ENCODE data around the gene KLHL21.
A peak's percentile ranks its signal among the peaks of the same experiment; 100 is the strongest.
"Not testable (repeated sequence)": the region's sequence is repeated elsewhere in the genome, so short reads cannot be mapped to it uniquely, and the experiment has no call there.

The KLHL21 gene

DNA sequence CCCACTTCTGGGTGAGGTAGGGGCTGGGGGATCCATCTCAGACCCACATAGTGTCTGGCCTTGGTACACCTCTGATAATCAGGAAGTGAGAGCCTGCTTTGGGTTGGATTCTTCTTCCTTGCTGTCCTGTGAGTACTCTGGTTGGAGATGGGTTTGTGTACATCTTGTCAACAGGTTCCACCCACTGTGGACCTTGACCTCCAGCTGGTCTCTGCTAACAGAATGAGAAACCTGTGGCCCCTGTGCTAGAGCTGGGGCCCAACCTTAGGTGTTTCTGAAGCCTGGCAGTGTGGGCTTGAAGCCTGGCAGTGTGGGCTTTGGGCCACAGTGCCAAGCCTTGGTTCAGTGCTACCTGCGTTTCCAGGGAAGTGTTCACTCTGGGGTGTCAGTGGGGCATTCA lies 20.3 kb downstream of the KLHL21 start:
- no peak for DNase-seq (ENCODE audit: low spot score)

DNA sequence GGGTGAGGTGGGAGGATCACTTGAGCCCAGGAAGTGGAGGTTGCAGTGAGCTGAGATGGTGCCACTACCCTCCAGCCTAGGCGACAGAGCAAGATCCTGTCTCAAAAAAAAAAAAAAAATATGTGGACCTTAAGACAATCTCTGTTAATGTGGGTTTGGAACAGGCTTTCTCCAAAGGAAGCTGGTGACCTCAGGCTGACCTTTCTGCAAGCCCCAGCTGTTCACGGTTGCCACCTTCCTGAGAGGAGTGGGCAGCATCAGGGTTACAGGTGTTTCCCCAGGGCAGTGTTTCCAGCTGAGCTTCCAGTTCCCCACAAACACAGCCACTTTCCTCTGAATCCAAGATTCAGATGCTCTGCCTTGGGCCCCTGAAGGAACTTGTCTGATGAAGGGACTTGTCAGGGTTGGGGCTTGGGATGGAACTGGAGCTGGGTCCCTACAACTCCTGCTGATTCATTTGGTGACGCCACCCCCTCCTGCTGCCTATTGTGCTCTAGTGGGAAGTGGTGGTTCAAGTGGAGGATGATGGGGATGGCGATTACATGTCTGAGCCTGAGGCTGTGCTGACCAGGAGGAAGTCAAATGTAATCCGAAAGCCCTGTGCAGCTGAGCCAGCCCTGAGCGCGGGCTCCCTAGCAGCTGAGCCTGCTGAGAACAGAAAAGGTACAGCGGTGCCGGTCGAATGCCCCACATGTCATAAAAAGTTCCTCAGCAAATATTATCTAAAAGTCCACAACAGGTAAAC lies 20.9 kb downstream of the KLHL21 start:
- DNase-seq (ENCODE audit: low spot score), result no peak

DNA sequence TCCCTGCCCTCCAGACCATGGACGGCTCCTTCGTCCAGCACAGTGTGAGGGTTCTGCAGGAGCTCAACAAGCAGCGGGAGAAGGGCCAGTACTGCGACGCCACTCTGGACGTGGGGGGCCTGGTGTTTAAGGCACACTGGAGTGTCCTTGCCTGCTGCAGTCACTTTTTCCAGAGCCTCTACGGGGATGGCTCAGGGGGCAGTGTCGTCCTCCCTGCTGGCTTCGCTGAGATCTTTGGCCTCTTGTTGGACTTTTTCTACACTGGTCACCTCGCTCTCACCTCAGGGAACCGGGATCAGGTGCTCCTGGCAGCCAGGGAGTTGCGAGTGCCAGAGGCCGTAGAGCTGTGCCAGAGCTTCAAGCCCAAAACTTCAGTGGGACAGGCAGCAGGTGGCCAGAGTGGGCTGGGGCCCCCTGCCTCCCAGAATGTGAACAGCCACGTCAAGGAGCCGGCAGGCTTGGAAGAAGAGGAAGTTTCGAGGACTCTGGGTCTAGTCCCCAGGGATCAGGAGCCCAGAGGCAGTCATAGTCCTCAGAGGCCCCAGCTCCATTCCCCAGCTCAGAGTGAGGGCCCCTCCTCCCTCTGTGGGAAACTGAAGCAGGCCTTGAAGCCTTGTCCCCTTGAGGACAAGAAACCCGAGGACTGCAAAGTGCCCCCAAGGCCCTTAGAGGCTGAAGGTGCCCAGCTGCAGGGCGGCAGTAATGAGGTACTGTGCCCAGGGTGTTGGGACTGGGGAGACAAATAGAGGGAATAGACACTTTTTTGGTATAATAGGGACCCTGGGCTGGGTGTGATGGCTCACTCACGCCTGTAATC lies 21.9 kb downstream of the KLHL21 start:
- no peak for DNase-seq (ENCODE audit: low spot score)

DNA sequence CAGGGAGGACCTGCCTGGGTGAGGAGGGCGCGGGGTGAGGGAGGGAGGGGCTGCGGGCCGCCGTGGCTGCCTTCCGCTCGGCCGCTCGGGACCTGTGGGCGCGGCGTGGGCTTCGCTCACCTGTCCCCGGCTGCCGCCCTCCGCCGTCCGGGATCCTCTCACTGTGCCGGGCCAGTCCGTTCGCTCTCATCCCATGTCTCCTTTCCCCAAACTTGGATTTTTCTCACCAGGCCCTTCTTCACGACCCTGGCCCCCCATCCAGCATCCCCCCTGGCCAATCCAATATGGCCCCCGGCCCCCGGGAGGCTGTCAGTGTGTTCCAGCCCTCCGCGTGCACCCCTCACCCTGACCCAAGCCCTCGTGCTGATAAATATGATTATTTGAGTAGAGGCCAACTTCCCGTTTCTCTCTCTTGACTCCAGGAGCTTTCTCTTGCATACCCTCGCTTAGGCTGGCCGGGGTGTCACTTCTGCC lies 22.5 kb downstream of the KLHL21 start:
- DNase-seq (ENCODE audit: low spot score), result no peak

DNA sequence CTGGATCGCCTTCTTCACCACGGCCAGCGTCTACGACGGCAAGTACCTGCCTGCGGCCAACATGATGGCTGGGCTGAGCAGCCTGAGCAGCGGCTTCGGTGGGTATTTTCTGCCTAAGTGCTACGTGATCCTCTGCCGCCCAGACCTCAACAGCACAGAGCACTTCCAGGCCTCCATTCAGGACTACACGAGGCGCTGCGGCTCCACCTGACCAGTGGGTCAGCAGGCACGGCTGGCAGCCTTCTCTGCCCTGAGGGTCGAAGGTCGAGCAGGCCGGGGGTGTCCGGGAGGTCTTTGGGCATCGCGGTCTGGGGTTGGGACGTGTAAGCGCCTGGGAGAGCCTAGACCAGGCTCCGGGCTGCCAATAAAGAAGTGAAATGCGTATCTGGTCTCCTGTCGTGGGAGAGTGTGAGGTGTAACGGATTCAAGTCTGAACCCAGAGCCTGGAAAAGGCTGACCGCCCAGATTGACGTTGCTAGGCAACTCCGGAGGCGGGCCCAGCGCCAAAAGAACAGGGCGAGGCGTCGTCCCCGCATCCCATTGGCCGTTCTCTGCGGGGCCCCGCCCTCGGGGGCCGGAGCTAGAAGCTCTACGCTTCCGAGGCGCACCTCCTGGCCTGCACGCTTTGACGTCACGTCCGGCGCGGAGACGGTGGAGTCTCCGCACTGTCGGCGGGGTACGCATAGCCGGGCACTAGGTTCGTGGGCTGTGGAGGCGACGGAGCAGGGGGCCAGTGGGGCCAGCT lies 23.1 kb downstream of the KLHL21 start, which contains the start of gene ZBTB48:
TSS of gene ZBTB48 (plus strand) at position 621 of the 745 bp plus-strand sequence. CDS start 616 bp downstream, outside the sequence.
- peak; percentile 99 for DNase-seq (ENCODE audit: low spot score)

DNA sequence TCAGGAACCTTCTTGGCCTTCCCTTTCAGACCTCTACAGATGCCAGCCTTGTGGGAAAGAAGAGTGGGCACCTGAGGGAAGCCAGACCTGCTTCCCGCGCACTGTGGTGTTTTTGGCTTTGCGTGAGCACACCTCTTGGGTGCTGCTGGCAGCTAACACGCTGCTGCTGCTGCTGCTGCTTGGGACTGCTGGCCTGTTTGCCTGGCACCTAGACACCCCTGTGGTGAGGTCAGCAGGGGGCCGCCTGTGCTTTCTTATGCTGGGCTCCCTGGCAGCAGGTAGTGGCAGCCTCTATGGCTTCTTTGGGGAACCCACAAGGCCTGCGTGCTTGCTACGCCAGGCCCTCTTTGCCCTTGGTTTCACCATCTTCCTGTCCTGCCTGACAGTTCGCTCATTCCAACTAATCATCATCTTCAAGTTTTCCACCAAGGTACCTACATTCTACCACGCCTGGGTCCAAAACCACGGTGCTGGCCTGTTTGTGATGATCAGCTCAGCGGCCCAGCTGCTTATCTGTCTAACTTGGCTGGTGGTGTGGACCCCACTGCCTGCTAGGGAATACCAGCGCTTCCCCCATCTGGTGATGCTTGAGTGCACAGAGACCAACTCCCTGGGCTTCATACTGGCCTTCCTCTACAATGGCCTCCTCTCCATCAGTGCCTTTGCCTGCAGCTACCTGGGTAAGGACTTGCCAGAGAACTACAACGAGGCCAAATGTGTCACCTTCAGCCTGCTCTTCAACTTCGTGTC lies 23.9 kb downstream of the KLHL21 start:
- no peak for DNase-seq (ENCODE audit: low spot score)

DNA sequence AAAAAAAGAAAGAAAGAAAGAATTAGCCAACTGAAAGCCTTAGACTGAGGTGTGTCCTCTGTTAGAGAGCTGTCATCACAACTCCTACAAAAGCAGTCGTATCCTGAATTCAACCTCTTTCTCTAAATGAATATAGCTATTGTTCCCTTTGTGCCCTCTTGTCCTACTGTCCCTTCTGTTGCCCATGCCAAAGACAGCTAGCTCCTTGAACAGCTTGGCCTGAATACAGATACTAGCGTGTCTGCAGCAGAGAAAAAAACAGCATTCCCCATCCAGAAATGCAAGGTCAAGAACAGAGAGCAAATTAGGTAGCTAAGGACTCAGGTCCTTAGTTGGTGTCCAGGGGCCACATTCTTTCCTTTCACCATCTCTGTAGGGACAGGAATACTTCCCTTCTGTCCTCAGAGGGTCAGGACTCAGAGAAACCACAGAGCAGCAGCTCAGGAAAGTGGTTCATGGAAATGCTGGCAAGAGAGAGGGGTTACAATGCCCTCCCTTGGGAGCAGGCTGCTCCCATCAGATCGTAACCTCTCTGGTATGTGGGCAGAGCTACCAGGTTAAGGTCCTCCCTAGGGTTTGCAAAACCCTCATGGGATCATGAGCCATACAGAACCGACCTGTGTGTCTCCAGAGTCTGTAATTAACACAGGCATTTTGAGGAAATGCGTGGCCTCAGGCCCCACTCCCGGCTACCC lies 24.7 kb downstream of the KLHL21 start:
- no peak for DNase-seq (ENCODE audit: low spot score)

DNA sequence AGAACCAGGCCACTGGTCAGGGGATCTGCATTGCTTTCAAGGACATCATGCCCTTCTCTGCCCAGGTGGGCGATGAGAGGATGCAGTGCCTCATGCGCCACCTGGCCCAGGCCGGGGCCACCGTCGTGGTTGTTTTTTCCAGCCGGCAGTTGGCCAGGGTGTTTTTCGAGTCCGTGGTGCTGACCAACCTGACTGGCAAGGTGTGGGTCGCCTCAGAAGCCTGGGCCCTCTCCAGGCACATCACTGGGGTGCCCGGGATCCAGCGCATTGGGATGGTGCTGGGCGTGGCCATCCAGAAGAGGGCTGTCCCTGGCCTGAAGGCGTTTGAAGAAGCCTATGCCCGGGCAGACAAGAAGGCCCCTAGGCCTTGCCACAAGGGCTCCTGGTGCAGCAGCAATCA lies 27.9 kb downstream of the KLHL21 start:
- no peak for DNase-seq (ENCODE audit: low spot score)

DNA sequence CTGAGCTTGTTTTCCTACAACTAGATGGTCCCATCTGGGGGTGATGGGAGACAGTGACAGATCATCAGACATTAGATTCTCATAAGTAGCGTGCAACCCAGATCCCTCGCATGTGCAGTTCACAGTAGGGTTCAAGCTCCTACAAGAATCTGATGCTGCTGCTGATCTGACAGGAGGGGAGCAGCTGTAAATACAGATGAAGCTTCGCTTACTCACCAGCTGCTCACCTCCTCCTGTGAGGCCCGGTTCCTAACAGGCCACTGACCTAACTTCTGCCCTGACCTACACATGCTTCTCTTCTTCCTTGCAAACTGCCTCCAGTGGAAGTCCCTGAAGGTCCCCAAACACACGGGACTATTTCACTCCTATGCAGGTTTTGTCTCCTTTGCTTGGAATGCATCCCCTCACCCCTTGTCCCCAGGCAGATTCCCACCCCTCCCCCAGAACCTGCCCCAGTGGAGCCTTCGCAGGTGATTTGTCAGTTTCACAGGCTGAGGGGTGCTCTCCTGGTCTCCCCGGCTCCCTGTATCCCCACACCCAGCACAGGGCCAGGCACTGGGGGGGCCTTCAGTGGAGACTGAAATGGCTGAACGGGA lies 28.5 kb downstream of the KLHL21 start:
- DNase-seq (ENCODE audit: low spot score), result no peak

DNA sequence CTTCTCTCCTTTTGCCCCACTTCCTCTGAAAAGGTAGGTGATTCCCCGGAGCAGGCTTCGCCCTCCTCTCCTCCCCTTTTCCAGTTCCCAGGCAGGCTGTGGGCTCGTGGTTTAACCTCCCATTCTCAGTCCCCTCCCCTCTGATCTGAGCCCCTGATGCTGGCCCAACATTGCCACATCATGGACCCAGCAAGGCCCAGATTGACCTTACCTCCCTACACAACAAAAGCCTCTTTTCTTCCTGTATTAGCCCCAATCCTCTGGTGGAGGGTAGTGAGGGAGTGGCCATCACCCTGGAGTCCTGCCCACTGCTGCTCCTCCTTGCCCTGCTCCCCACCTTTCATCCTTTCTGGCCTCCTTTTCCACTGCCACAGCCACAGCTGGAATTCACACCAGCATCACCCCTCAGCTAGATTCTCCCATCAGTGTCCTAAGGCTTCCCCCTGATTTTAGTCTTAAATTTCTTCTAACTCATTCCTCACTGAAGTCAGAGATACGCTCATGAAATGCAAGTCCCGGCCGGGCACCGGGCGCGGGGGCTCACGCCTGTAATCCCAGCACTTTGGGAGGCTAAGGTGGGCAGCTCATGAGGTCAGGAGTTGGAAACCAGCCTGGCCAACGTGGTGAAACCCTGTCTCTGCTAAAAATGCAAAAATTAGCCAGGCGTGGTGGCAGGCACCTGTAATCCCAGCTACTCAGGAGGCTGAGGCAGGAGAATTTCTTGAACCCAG lies 29.9 kb downstream of the KLHL21 start:
- DNase-seq (ENCODE audit: low spot score), result no peak

DNA sequence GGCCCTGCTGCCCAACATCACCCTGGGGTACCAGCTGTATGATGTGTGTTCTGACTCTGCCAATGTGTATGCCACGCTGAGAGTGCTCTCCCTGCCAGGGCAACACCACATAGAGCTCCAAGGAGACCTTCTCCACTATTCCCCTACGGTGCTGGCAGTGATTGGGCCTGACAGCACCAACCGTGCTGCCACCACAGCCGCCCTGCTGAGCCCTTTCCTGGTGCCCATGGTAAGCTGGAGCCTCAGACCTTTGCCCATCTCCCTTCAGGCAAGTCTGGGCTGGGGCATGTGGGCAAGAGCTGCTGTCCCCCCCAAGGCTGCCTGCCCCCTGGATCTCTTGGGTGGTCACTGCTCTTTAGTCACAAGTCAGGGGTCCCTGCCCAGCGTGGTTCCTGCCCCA lies 31.7 kb downstream of the KLHL21 start:
- DNase-seq (ENCODE audit: low spot score), result no peak

DNA sequence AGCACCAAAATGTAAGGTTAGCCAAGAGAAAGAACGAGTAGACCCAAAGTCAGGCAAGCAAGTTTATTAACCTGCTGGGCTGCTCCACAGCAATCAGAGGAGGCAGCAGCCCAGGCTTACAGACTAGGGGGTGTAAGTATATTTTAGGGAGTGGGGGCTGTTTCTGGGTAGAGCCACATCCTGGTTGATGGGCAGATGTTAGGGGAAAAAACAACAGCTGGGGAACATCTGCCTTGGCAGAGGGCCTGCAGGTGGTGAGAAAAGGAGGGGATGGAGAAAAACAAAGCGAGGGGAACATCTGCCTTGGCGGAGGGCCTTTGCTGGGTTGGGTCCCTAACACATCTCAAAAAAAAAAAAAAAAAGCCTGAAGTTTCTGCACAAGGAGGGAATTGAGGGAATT lies 32.6 kb downstream of the KLHL21 start:
- no peak for DNase-seq (ENCODE audit: low spot score)

DNA sequence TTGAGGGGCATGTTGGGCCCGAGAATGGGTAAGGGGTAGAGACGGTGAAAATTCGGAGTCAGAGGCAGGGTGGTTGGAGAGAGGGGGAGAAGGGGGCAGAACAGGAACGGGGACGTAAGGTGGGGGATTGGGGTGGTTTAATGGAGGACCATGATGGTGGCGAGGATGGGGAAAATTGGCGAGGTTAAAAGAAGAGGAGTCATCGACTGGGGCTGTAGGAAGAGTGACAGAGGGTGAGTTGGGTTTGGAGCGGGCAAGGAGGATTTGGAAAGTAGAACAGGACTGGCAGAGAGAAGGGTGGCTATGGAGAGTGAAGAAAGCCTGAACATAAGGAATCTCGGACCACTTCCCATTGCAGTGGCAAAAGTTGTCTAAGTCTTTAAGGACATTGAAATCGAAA lies 33.6 kb downstream of the KLHL21 start:
- DNase-seq (ENCODE audit: low spot score), result no peak

DNA sequence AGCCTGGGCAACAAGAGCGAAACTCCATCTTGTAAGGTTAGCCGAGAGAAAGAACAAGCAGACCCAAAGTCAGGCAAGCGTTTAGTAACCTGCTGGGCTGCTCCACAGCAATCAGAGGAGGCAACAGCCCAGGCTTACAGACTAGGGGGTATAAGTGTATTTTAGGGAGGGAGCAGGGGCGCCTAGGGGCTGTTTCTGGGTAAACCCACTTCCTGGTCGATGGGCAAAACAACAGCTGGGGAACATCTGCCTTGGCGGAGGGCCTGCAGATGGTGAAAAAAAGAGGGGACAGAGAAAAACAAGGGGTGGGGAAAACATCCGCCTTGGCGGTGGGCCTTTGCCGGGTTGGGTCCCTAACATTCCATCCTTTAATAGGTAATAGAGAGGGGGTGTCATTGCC lies 42.4 kb downstream of the KLHL21 start:
- DNase-seq (ENCODE audit: low spot score), result no peak

DNA sequence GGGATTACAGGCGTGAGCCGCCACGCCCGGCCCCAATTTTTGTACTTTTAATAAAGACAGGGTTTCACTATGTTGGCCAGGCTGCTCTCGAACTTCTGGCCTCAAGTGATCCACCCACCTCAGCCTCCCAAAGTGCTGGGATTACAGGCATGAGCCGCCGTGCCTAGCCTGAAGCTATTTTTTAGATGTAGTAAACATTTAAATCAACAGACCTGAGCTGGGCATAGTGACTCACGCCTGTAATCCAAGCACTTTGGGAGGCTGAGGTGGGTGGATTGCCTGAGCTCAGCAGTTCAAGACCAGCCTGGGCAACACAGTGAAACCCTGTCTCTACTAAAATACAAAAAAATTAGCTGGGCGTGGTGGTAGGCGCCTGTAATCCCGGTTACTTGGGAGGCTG lies 43.5 kb downstream of the KLHL21 start:
- DNase-seq (ENCODE audit: low spot score), result not testable (repeated sequence)

DNA sequence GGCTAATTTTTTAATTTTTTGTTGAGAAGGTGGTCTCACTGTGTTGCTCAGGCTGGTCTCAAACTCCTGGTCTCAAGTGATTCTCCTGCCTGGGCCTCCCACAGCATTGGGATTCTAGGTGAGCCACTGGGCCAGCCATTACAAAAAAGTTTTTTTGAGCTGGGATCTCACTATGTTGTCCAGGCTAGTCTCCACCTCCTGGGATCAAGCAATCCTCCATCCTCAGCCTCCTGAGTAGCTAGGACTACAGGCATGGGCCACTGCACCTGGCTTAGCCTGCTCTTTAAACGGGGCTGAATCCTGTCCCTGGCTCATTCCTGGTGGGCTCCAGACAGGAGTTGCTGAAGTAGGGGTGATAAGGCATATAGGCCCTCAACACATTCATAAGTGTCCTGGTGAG lies 45.1 kb downstream of the KLHL21 start:
- no peak for DNase-seq (ENCODE audit: low spot score)

DNA sequence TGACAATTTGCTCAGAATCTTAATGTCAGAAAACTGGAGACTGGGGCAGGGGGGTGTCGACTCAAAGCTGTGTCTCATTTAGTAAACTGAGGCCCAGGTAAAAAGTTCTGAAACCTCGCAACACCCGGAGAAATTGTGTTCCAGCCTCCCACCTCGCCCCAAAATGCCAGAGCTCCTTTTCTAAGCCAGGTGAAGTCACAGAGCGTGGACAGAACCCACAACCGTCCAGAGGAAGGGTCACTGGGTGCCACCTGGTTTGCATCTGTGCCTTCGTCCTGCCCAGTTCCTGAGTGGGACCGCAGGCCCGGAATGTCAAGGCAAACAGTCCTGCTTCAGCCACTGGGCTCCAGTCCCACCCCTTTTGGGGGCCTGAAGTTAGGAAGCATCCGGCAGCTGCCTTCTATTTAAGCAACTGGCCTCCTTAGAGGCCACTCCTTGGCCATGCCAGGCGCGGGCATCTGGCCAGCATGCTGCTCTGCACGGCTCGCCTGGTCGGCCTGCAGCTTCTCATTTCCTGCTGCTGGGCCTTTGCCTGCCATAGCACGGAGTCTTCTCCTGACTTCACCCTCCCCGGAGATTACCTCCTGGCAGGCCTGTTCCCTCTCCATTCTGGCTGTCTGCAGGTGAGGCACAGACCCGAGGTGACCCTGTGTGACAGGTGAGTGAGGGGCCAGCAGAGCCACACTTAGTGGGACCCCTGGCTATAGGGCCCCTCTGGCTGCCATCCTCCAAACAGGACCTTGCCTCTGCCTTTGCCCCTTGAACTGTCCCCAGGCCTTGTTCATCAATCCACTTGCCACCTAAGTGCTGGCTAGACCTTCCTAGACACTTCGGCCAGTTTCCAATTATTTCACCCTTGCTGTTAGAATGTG lies 47.5 kb downstream of the KLHL21 start, which contains the start of gene TAS1R1:
TSS of gene TAS1R1 (plus strand) at position 401 of the 872 bp plus-strand sequence. CDS start at position 468, 67 bp downstream.
- DNase-seq (ENCODE audit: low spot score), result peak; percentile 59

DNA sequence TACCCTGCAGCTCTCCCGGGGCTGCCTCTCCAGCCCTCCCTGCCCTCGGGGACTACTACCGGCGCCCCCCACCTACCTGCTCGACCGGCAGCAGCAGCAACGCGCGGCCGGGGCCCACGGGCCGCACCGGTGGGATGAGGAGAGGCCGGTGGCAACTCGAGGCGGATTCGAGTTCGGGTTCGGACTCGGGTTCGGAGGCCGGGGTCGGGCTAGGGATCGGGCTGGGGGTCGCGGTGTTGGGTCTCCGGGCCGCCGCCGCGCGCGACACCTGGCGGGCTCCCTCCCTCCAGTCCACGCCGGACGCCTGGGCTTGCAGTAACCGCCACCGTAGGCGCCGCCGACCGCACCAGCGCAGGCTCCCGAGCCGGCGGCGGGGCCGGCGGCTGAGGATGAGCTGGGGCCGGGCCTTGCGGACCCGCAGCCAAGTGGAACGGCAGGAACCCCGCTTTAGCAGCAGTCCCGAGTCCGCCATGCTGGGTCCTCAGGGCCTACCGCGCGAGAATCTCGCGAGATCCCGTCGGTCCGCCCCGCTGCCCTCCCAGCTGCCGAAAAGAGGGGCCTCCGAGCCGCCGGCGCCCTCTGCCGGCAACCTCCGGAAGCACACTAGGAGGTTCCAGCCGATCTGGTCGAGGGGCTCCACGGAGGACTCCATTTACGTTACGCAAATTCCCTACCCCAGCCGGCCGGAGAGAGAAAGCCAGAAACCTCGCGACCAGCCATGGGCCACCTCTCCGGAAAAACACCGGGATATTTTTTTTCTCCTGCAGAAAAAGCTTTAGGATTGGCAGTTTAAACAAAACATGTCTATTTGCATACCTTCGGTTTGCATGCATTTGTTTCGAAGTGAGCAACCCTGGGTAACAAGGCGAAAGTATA lies 48.4 kb downstream of the KLHL21 start, which contains the start of gene NOL9:
TSS of gene NOL9 (minus strand) at position 483 of the 876 bp plus-strand sequence. CDS start at position 472, 11 bp downstream.
- DNase-seq (ENCODE audit: low spot score), result peak; percentile 90
